Caco-2 (cell line): ENCODE data around the gene HYAL1. TPM values are rescaled to one million over a fixed set of nuclear protein-coding genes. Genes with fewer than 3 reads are reported as not detected.

Source experiments
- BruUV-seq: library from RNA; stranded (reverse); fragments of 400-500 nt; replicated peaks from 2 replicates; lab custom pipeline; 2021; lab: Mats Ljungman, UMichigan
- CTCF ChIA-PET: fragments of 300-600 bp; sonication (Branson Sonifier 250); formaldehyde crosslinking; loops from one replicate; lab custom pipeline; 2022; ENCODE audit warnings: antibody characterized with exemption; lab: Charles Lee
- POLR2A ChIA-PET: fragments of 300-600 bp; sonication (Branson Sonifier 250); formaldehyde crosslinking; loops from one replicate; lab custom pipeline; 2022; ENCODE audit warnings: antibody characterized with exemption; lab: Charles Lee
- DNase-seq, 2 experiments: peaks; one replicate each; pipeline versions ENCODE4 v3.0.0 to v3.0.0-alpha.2; 2020 to 2022
- H3K27me3 ChIP-seq: replicated peaks from 2 replicates; pipeline ENCODE4 v1.6.0; 2011; ENCODE audit warnings: low read length; ENCODE audit not compliant: control insufficient read depth, insufficient read depth
- H3K36me3 ChIP-seq: 2 replicates; pipeline ENCODE4 v1.5.1; 2011; ENCODE audit warnings: low read length; ENCODE audit not compliant: control insufficient read depth, insufficient read depth
- H3K4me1 ChIP-seq: fragments of 250-450 bp; sonication (Bioruptor Pico); 2 replicates; pipeline ENCODE4 v1.5.1; 2020; ENCODE audit warnings: mild to moderate bottlenecking
- H3K4me3 ChIP-seq: 2 replicates; pipeline ENCODE4 v1.5.1; 2011; ENCODE audit warnings: low read depth, mild to moderate bottlenecking, control low read depth, low read length
- H3K9me3 ChIP-seq: fragments of 250-450 bp; sonication (Bioruptor Pico); 2 replicates; pipeline ENCODE4 v1.5.1; 2020; ENCODE audit warnings: mild to moderate bottlenecking, moderate library complexity
- H3K27ac Mint-ChIP-seq: one replicate; pipeline ENCODE4 v1.8.0; 2022; ENCODE audit warnings: mixed read lengths; ENCODE audit not compliant: unreplicated experiment
- H3K27me3 Mint-ChIP-seq: one replicate; pipeline ENCODE4 v1.8.0; 2022; ENCODE audit warnings: mixed read lengths; ENCODE audit not compliant: insufficient read depth, unreplicated experiment
- H3K36me3 Mint-ChIP-seq: one replicate; pipeline ENCODE4 v1.8.0; 2022; ENCODE audit warnings: mild to moderate bottlenecking, mixed read lengths; ENCODE audit not compliant: insufficient read depth, unreplicated experiment
- H3K4me1 Mint-ChIP-seq: one replicate; pipeline ENCODE4 v1.8.0; 2022; ENCODE audit warnings: low read depth, mixed read lengths; ENCODE audit not compliant: unreplicated experiment
- H3K4me3 Mint-ChIP-seq: one replicate; pipeline ENCODE4 v1.8.0; 2022; ENCODE audit warnings: mild to moderate bottlenecking, moderate library complexity, mixed read lengths; ENCODE audit not compliant: unreplicated experiment
- H3K9me3 Mint-ChIP-seq: one replicate; pipeline ENCODE4 v1.8.0; 2022; ENCODE audit warnings: mixed read lengths; ENCODE audit not compliant: unreplicated experiment
- intact Hi-C: fragments of 100-400 bp; cut with micrococcal nuclease; formaldehyde crosslinking; loops from one replicate; pipeline ENCODE4 v1.10.0; 2022; ENCODE audit not compliant: unreplicated experiment
- total RNA-seq: library from RNA; stranded (reverse); gene quantifications from 2 replicates; pipeline ENCODE4 v1.2.3, GENCODE V29; 2022
- TF ChIP-seq, protein P1 (sequence below), 2 experiments: fragments of 200-600 bp in 1 of 2; IDR thresholded peaks; 1 replicate in 1 of 2; 2 replicates in 1 of 2; pipeline versions ENCODE4 v1.5.1 to v1.8.0; 2011 to 2022; ENCODE audit warnings: antibody characterized with exemption in 1 of 2, control low read depth in 1 of 2, inconsistent platforms in 1 of 2, low read depth in 1 of 2, low read length in 1 of 2, mild to moderate bottlenecking in 1 of 2, moderate library complexity in 1 of 2; ENCODE audit not compliant: insufficient read depth in 1 of 2, severe bottlenecking in 1 of 2, unreplicated experiment in 1 of 2

HYAL1 gene
- total RNA-seq, 1 experiment from 2014 or later: 2.3 TPM

DNA sequence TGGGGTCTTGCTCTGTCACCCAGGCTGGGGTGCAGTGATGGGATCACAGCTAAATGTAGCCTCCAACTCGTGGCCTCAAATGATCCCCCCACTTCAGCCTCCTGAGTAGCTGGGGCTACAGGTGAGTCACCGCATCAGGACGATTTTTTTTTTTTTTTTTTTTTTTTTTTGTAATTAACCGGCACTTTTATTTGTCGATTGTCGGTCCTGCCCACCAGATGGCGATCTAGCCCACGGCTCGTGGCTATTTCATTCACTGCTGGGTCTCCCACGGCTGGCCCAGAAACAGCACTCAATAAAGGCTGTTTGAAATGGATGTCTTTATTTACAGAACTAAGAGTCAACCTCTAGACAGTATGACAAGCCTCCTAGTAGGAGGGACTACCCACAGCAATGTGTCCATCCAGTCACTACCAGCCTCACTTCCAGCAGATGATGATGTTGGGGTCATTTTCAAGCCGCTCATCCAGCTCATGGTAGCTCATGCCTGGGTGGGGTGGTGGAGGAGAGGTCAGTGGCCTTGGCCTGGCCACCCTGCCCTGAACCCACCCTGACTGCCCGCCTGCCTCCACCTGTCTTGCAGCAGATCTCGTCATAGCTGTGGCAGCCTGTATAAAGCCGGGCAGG is 43.9 kb upstream of the HYAL1 start:
- H3K4me1 Mint-ChIP-seq: peaks cover 13% of the 10 kb centered on the region
- H3K27me3 Mint-ChIP-seq: no peaks in the 10 kb centered on the region
- intact Hi-C loops: loop anchor here (1.0 to 2.0 kb wide), 3 partner anchors 18 to 203 kb away; no protein-coding TSS in a partner anchor
- Histone ChIP-seq H3K9me3 (no peaks in the 10 kb centered on the region), H3K36me3 (0 out of 2 replicates have a peak, but pooled peaks cover 2% of the 10 kb centered on the region), H3K4me1 (peaks cover 3% of the 10 kb centered on the region; the same call in 1 of the 2 replicates), H3K27me3 (no peaks in the 10 kb centered on the region), H3K4me3 (no peak overlapping the region)
- peaks cover 16% of the 10 kb centered on the region for H3K36me3 Mint-ChIP-seq
- BruUV-seq: no TSS peak
- CTCF ChIA-PET: interaction anchor here (0.7 to 1.7 kb wide), 3 partner anchors 10 to 1024 kb away, joined by 4 to 15 read pairs (median 4); no protein-coding TSS in a partner anchor
- no peaks in the 10 kb centered on the region for H3K9me3 Mint-ChIP-seq
- TF ChIP-seq, protein P1, sequence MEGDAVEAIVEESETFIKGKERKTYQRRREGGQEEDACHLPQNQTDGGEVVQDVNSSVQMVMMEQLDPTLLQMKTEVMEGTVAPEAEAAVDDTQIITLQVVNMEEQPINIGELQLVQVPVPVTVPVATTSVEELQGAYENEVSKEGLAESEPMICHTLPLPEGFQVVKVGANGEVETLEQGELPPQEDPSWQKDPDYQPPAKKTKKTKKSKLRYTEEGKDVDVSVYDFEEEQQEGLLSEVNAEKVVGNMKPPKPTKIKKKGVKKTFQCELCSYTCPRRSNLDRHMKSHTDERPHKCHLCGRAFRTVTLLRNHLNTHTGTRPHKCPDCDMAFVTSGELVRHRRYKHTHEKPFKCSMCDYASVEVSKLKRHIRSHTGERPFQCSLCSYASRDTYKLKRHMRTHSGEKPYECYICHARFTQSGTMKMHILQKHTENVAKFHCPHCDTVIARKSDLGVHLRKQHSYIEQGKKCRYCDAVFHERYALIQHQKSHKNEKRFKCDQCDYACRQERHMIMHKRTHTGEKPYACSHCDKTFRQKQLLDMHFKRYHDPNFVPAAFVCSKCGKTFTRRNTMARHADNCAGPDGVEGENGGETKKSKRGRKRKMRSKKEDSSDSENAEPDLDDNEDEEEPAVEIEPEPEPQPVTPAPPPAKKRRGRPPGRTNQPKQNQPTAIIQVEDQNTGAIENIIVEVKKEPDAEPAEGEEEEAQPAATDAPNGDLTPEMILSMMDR (IDR thresholded peaks at IDR 0.05; ENCODE audit: insufficient read depth in 1 of 2, low read depth in 1 of 2, low read length in 1 of 2, severe bottlenecking in 1 of 2, unreplicated experiment in 1 of 2): peak in 1 of 2 experiments; percentile 50
- no peak overlapping the region for H3K27ac Mint-ChIP-seq
- no peak overlapping the region for H3K4me3 Mint-ChIP-seq
- peak; percentile 71 to 76 for DNase-seq
- POLR2A ChIA-PET: interaction anchor here (0.7 to 1.0 kb wide), 2 partner anchors 10 to 18 kb away, joined by 3 to 9 read pairs; no protein-coding TSS in a partner anchor

DNA sequence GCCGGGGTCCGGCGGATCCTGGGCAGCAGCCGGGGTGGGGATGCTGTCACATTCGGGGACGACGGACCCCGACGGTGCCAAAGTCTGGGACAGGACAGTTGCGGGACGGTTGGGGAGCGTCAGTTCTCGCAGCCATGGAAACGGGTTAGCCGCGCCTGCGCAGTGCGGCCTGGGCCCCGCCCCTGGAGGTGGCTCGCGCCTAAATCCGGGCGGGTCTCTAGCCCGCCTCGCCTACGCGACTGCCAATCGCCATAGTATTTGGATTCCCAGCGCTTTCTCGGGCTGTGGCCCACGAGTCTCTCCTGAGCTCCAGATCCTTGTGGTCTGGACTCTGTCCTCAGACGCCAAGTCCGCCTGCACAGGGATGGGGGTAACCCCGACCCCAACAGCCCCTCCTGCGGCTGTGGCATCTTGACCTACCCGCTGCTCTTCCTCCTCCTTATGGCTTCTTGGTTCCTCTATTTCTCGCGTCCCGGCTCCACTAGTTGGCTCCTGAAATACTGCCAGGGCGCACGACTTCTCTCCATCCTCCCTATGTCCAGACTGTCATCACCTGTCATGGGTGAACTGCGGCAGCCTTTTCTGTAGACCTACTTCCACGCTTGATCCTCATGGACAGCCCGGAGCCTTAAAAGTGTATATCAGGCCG is 42.3 kb upstream of the HYAL1 start, which contains the start of gene ZMYND10:
TSS of gene ZMYND10 (minus strand) at position 147 of the 649 bp plus-strand sequence. CDS start 153 bp downstream, outside the sequence.
- Histone ChIP-seq H3K4me3 (peak within 1 kb of the TSS; percentile 35), H3K9me3 (no peaks in the 10 kb centered on the region), H3K27me3 (no peaks in the 10 kb centered on the region), H3K36me3 (0 out of 2 replicates have a peak, but pooled peaks cover 2% of the 10 kb centered on the region), H3K4me1 (peaks cover 3% of the 10 kb centered on the region; the same call in 1 of the 2 replicates)
- DNase-seq: peak; percentile 68 to 83
- Mint-ChIP-seq H3K36me3 (peaks cover 9% of the 10 kb centered on the region), H3K4me3 (peak within 1 kb of the TSS; percentile 68), H3K27ac (peak within 1 kb of the TSS; percentile 10), H3K27me3 (no peaks in the 10 kb centered on the region), H3K4me1 (peaks cover 6% of the 10 kb centered on the region), H3K9me3 (no peaks in the 10 kb centered on the region)
- POLR2A ChIA-PET: interaction anchor here (0.6 to 0.7 kb wide), 2 partner anchors 9 to 224 kb away, joined by 3 to 5 read pairs; no protein-coding TSS in a partner anchor
- TF ChIP-seq, protein P1 (IDR thresholded peaks at IDR 0.05; ENCODE audit: insufficient read depth in 1 of 2, low read depth in 1 of 2, low read length in 1 of 2, severe bottlenecking in 1 of 2, unreplicated experiment in 1 of 2): no peak
- BruUV-seq: no TSS peak
- intact Hi-C loops: loop anchor here (2.0 kb wide), 2 partner anchors 19 to 197 kb away; no protein-coding TSS in a partner anchor
- CTCF ChIA-PET: interaction anchor here (0.6 to 1.2 kb wide), 4 partner anchors 9 to 197 kb away, joined by 3 to 6 read pairs (median 4); no protein-coding TSS in a partner anchor

DNA sequence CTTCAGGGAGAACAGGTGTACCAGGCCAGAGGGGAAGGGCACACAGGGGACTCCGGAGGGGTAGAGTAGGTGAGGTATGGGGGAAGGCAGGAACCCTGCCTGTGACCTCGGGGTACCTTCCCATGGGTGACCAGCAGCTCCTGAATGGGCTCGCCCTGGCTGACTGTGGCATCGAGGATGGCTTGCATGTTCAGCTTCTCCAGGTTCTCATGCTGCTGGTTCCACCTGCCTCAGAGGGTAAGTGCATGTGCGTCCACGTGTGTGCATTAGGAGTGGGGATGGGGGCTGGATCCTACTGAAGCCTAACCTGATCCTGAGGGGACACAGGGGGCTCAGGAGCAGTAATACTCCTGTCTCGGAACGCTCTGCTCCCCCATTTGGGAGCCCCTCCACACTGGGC is 41.6 kb upstream of the HYAL1 start:
- peak overlapping the region; percentile 35; the same call in 1 of the 2 replicates for H3K4me3 ChIP-seq
- H3K9me3 ChIP-seq: no peaks in the 10 kb centered on the region
- DNase-seq: no peak
- ChIA-PET CTCF (interaction anchor here (0.6 to 1.2 kb wide), 4 partner anchors 8 to 197 kb away, joined by 3 to 6 read pairs (median 4); no protein-coding TSS in a partner anchor), POLR2A (interaction anchor here (0.6 kb wide), 1 partner anchor 8 kb away, joined by 3 read pairs; no protein-coding TSS in a partner anchor)
- H3K27me3 ChIP-seq: no peaks in the 10 kb centered on the region
- peaks cover 3% of the 10 kb centered on the region; the same call in 1 of the 2 replicates for H3K4me1 ChIP-seq
- H3K27ac Mint-ChIP-seq: no peak overlapping the region
- H3K36me3 Mint-ChIP-seq: peaks cover 2% of the 10 kb centered on the region
- peak overlapping the region; percentile 68 for H3K4me3 Mint-ChIP-seq
- TF ChIP-seq, protein P1 (IDR thresholded peaks at IDR 0.05; ENCODE audit: insufficient read depth in 1 of 2, low read depth in 1 of 2, low read length in 1 of 2, severe bottlenecking in 1 of 2, unreplicated experiment in 1 of 2): no peak
- intact Hi-C loops: no loop called here
- BruUV-seq: no TSS peak
- H3K9me3 Mint-ChIP-seq: no peaks in the 10 kb centered on the region
- peaks cover 6% of the 10 kb centered on the region for H3K4me1 Mint-ChIP-seq
- no peaks in the 10 kb centered on the region for H3K27me3 Mint-ChIP-seq
- 0 out of 2 replicates have a peak, but pooled peaks cover 2% of the 10 kb centered on the region for H3K36me3 ChIP-seq
